H1 (cell line): ENCODE measurements around the gene PKD2. TPM values are rescaled to one million over a fixed set of nuclear protein-coding genes. Genes with fewer than 3 reads are reported as not detected.

Experiments
- CTCF ChIA-PET: fragments of 300-600 bp; sonication (Branson Sonifier 250); formaldehyde crosslinking; loops from one replicate; lab custom pipeline; 2021; ENCODE audit not compliant: partially characterized antibody; lab: Charles Lee
- POLR2A ChIA-PET: fragments of 300-600 bp; sonication (Branson Sonifier 250); formaldehyde crosslinking; loops from one replicate; lab custom pipeline; 2021; ENCODE audit warnings: inconsistent platforms; ENCODE audit not compliant: partially characterized antibody; lab: Charles Lee
- DNase-seq, 2 experiments: peaks; one replicate each; pipeline versions ENCODE4 v3.0.0 to v3.0.0-alpha.2; 2010 to 2022; ENCODE audit warnings: low spot score in 2 of 2, low read depth in 1 of 2, mixed read lengths in 1 of 2
- FAIRE-seq: peaks from 2 replicates; lab custom pipeline; 2011; peaks lifted over from hg19 to GRCh38; lab: Jason Lieb, UNC
- H2AFZ ChIP-seq: 2 replicates; pipeline ENCODE4 v1.8.1; 2012; ENCODE audit warnings: low read length, inconsistent platforms
- H2AK5ac ChIP-seq: 2 replicates; pipeline ENCODE4 v1.6.1; 2013; ENCODE audit warnings: low read depth, low read length
- H2BK120ac ChIP-seq: replicated peaks from 2 replicates; pipeline ENCODE3; 2013; ENCODE audit warnings: low read depth, low read length, inconsistent platforms
- H2BK12ac ChIP-seq: 2 replicates; pipeline ENCODE4 v1.6.1; 2013; ENCODE audit warnings: low read depth, low read length
- H2BK15ac ChIP-seq: 2 replicates; pipeline ENCODE4 v1.6.1; 2013; ENCODE audit warnings: low read length
- H2BK20ac ChIP-seq: 2 replicates; pipeline ENCODE4 v1.6.1; 2013; ENCODE audit warnings: low read length
- H2BK5ac ChIP-seq: 2 replicates; pipeline ENCODE4 v1.6.1; 2013; ENCODE audit warnings: low read depth, low read length
- H3K14ac ChIP-seq: 2 replicates; pipeline ENCODE4 v1.6.1; 2013; ENCODE audit warnings: inconsistent platforms; ENCODE audit not compliant: insufficient read length
- H3K18ac ChIP-seq: 2 replicates; pipeline ENCODE4 v1.6.1; 2013; ENCODE audit warnings: low read length; ENCODE audit errors: extremely low read depth
- H3K23ac ChIP-seq: 2 replicates; pipeline ENCODE4 v1.6.1; 2013; ENCODE audit warnings: inconsistent platforms; ENCODE audit not compliant: insufficient read length
- H3K23me2 ChIP-seq: 2 replicates; pipeline ENCODE4 v1.6.1; 2013; ENCODE audit warnings: low read depth, low read length
- H3K27ac ChIP-seq: 2 replicates; pipeline ENCODE4 v1.6.1; 2011; ENCODE audit warnings: low read depth, low read length, inconsistent platforms
- H3K27me3 ChIP-seq, 4 experiments: replicated peaks in 1 of 4; 1 replicate in 1 of 4; 2 replicates in 3 of 4; pipeline versions ENCODE4 v1.6.1 to v1.8.1; 2011 to 2013; ENCODE audit warnings: low read length in 3 of 4, mild to moderate bottlenecking in 3 of 4, inconsistent platforms in 2 of 4, mixed read lengths in 2 of 4, moderate library complexity in 1 of 4; ENCODE audit not compliant: control insufficient read depth in 3 of 4, insufficient read depth in 3 of 4; ENCODE audit errors: extremely low read depth in 1 of 4
- H3K36me3 ChIP-seq, 4 experiments: 2 replicates each; pipeline versions ENCODE4 v1.6.1 to v1.8.1; 2011 to 2013; ENCODE audit warnings: mild to moderate bottlenecking in 4 of 4, low read length in 3 of 4, moderate library complexity in 2 of 4, control low read depth in 1 of 4, inconsistent platforms in 1 of 4; ENCODE audit not compliant: insufficient read depth in 4 of 4, control insufficient read depth in 2 of 4
- H3K4ac ChIP-seq: replicated peaks from 2 replicates; pipeline ENCODE3; 2013; ENCODE audit warnings: low read length, low read depth, mixed read lengths, inconsistent platforms; ENCODE audit not compliant: insufficient read length
- H3K4me1 ChIP-seq, 4 experiments: replicated peaks in 1 of 4; 1 replicate in 1 of 4; 2 replicates in 3 of 4; pipeline versions ENCODE4 v1.6.1 to v1.8.1; 2011 to 2013; ENCODE audit warnings: low read length in 3 of 4, inconsistent platforms in 2 of 4, mixed read lengths in 1 of 4; ENCODE audit not compliant: insufficient read depth in 4 of 4, control insufficient read depth in 3 of 4
- H3K4me2 ChIP-seq, 2 experiments: 2 replicates each; pipeline versions ENCODE4 v1.6.1 to v1.8.1; 2011 to 2013; ENCODE audit warnings: low read depth in 2 of 2, low read length in 2 of 2, control low read depth in 1 of 2, inconsistent platforms in 1 of 2, mild to moderate bottlenecking in 1 of 2; ENCODE audit not compliant: insufficient read depth in 1 of 2
- H3K4me3 ChIP-seq, 4 experiments: fragments of 200-600, 300-600 bp in 1 of 4; sonication (generic), shearing (Covaris generic), sonication (Bioruptor Twin) in 1 of 4; 2 replicates each; pipeline versions ENCODE4 v1.5.1 to v1.8.1; 2011 to 2016; ENCODE audit warnings: low read length in 4 of 4, low read depth in 3 of 4, control low read depth in 2 of 4, inconsistent platforms in 2 of 4, mild to moderate bottlenecking in 2 of 4, mixed read lengths in 1 of 4, moderate library complexity in 1 of 4; ENCODE audit not compliant: insufficient read depth in 2 of 4; ENCODE audit errors: extremely low read depth in 1 of 4
- H3K56ac ChIP-seq: replicated peaks from 2 replicates; pipeline ENCODE3; 2013; ENCODE audit warnings: low read depth, mild to moderate bottlenecking, mixed read lengths, low read length, inconsistent platforms; ENCODE audit not compliant: insufficient read length
- H3K79me1 ChIP-seq: 2 replicates; pipeline ENCODE4 v1.6.1; 2013; ENCODE audit warnings: low read depth, low read length, control low read depth
- H3K79me2 ChIP-seq, 2 experiments: 2 replicates each; pipeline versions ENCODE4 v1.6.1 to v1.8.1; 2012 to 2013; ENCODE audit warnings: low read length in 2 of 2, mild to moderate bottlenecking in 2 of 2, inconsistent platforms in 1 of 2; ENCODE audit not compliant: insufficient read depth in 2 of 2, control insufficient read depth in 1 of 2
- H3K9ac ChIP-seq, 4 experiments: replicated peaks in 1 of 4; 1 replicate in 1 of 4; 2 replicates in 3 of 4; pipeline versions ENCODE4 v1.6.1 to v1.8.1; 2011 to 2013; ENCODE audit warnings: low read depth in 3 of 4, low read length in 3 of 4, control low read depth in 2 of 4, mild to moderate bottlenecking in 2 of 4, moderate library complexity in 2 of 4, inconsistent platforms in 1 of 4; ENCODE audit errors: extremely low read depth in 1 of 4
- H3K9me3 ChIP-seq, 2 experiments: 2 replicates each; pipeline versions ENCODE4 v1.6.1 to v1.8.1; 2012 to 2013; ENCODE audit warnings: mild to moderate bottlenecking in 2 of 2, moderate library complexity in 2 of 2, control low read depth in 1 of 2, inconsistent platforms in 1 of 2, low read depth in 1 of 2, low read length in 1 of 2, mixed read lengths in 1 of 2; ENCODE audit not compliant: insufficient read depth in 2 of 2
- H4K20me1 ChIP-seq, 2 experiments: replicated peaks in 1 of 2; 2 replicates each; pipeline versions ENCODE3 to v1.8.1; 2011 to 2013; ENCODE audit warnings: inconsistent platforms in 2 of 2, low read length in 2 of 2, mild to moderate bottlenecking in 1 of 2; ENCODE audit not compliant: insufficient read depth in 2 of 2, control insufficient read depth in 1 of 2
- H4K5ac ChIP-seq: 2 replicates; pipeline ENCODE4 v1.6.1; 2013; ENCODE audit warnings: low read length, low read depth, mixed read lengths, inconsistent platforms; ENCODE audit not compliant: insufficient read length
- H4K8ac ChIP-seq: 2 replicates; pipeline ENCODE4 v1.8.0; 2013; ENCODE audit warnings: mild to moderate bottlenecking, moderate library complexity, low read length, inconsistent platforms; ENCODE audit not compliant: insufficient read depth; ENCODE audit errors: extremely low read depth
- H4K91ac ChIP-seq: replicated peaks from 2 replicates; pipeline ENCODE3; 2013; ENCODE audit warnings: low read length, mixed read lengths, inconsistent platforms; ENCODE audit not compliant: insufficient read length
- YY1 ChIP-seq: IDR thresholded peaks from 2 replicates; pipeline ENCODE4 v1.6.1; 2011; ENCODE audit warnings: low read depth, mild to moderate bottlenecking, low read length
- WGBS, 2 experiments: shearing (Covaris generic) in 1 of 2; methylation state at CpG; one replicate each; pipeline versions ENCODE4 v1.1.6 to v1.1.7; 2013 to 2015; ENCODE audit warnings: low lambda C conversion rate in 2 of 2, mixed read lengths in 2 of 2, inconsistent platforms in 1 of 2, low coverage in 1 of 2, missing lambda C conversion rate in 1 of 2; ENCODE audit not compliant: insufficient replicate concordance in 2 of 2, insufficient coverage in 1 of 2, insufficient read length in 1 of 2; ENCODE audit errors: extremely low coverage in 1 of 2, missing lambda C conversion rate in 1 of 2; 5-methylcytosine and 5-hydroxymethylcytosine counted together
- polyA plus RNA-seq, 7 experiments: library from polyadenylated mRNA; depleted of rRNA in 3 of 7; stranded (reverse) in 5 of 7; unstranded in 2 of 7; fragments of >200 nt in 5 of 7; fragments of 200-250 nt in 2 of 7; gene quantifications; 1 replicate in 5 of 7; 2 replicates in 1 of 7; 4 replicates in 1 of 7; pipeline versions ENCODE4 v1.2.1 to v1.2.3, GENCODE V29; 2011 to 2013; ENCODE audit warnings: missing spikeins in 2 of 7, mixed read lengths in 2 of 7
- total RNA-seq: library from RNA; stranded (reverse); fragmentation: NEBNext Ultra II Directional; extraction: Animal tissue kit (Norgen Biotek cat#: 25700); gene quantifications from 2 replicates; pipeline ENCODE4 v1.2.1, GENCODE V29; 2021

Gene PKD2
- total and polyA plus RNA-seq, 2 of the 8 experiments (the other 6 are each of a cell fraction or from before 2014, with no cell fraction given), result 16.0 to 32.0 TPM

GRCh38 chr4:88097781-88098180 lies 90.3 kb downstream of the PKD2 start:
- Histone ChIP-seq H4K5ac (no peak overlapping the region), H3K14ac (no peak overlapping the region), H2BK12ac (no peak overlapping the region), H3K27me3 (peaks cover 0 to 1% (median 0%) of the 10 kb centered on the region in 4 experiments; a peak in 1 of 7 replicates), H3K4me1 (no peaks in the 10 kb centered on the region), H3K79me2 (no peaks in the 10 kb centered on the region), H3K79me1 (no peaks in the 10 kb centered on the region), H2BK15ac (no peak overlapping the region), H3K9ac (no peak overlapping the region), H4K91ac (no peak overlapping the region), H3K36me3 (no peaks in the 10 kb centered on the region), H2AK5ac (no peak overlapping the region), H2BK20ac (no peak overlapping the region), H2BK120ac (no peak overlapping the region), H3K23ac (no peak overlapping the region), H3K4ac (no peak overlapping the region), H2BK5ac (no peak overlapping the region), H3K56ac (no peak overlapping the region), H3K4me3 (no peak overlapping the region), H3K27ac (no peak overlapping the region), H4K8ac (no peak overlapping the region), H3K23me2 (no peaks in the 10 kb centered on the region), H2AFZ (no peak overlapping the region), H3K9me3 (no peaks in the 10 kb centered on the region), H4K20me1 (no peaks in the 10 kb centered on the region), H3K4me2 (no peak overlapping the region), H3K18ac (no peak overlapping the region)
- TF ChIP-seq YY1, result no peak
- FAIRE-seq (no peak), DNase-seq (no peak)
- ChIA-PET POLR2A (no interaction called here), CTCF (interaction anchor here (2.4 kb wide), 1 partner anchor 43 kb away, joined by 7 read pairs; no protein-coding TSS in a partner anchor)
- 83% methylated on average over 3 of the region's 3 CpGs; no CpG with 5 or more reads in 1 of the 2 experiments for WGBS, 2 experiments
